HG02571 (cell line): ENCODE results near the gene KCNIP4.

ENCODE experiments used
- ATAC-seq: cut with Tn5 transposase; IDR thresholded peaks from one replicate; pipeline ENCODE4 v1.9.1; 2021; ENCODE audit warnings: mild to moderate bottlenecking, moderate library complexity; ENCODE audit not compliant: unreplicated experiment

The KCNIP4 gene

DNA sequence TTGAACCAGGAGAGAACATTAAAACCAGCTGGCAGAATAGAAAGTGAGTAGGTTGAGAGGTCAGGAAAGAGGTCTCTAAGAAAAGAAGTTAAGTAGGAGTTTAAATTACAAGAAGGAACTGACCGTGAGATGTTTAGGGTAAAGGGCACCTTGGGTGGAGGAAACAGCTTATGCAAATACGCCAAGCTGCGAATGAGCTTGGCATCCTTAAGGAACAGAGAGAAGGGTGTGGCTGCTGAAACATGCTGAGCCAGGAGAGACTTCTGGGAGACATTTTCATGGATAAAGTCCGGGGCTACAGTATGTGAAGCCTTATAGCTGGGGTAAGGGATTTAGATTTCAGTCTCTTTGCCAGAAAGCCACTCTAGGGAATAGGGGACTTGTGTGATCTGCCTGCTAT, 249.1 kb downstream of the KCNIP4 start:
- no peak for ATAC-seq

DNA sequence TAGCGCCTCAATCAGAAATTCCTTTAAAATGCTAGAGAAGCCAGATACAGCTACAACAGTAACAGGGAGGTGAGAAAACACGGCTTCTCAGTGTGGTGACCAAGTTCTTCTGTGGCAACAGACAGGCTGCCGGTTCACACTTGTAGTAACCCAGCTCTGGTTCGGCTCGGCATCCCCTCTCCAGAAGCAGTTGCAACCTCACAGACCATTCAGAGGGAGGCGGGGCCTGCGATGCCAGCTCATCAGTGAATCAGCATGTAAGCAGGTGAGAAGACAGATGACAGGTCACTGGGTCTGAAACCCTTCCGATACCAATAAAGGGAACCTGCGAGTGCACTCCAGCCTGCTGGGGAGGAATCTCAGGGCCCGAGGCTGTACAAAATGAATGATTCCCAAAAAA, 251.0 kb downstream of the KCNIP4 start:
- ATAC-seq, result no peak

GRCh38 chr4:21695141-21695540, 253.4 kb downstream of the KCNIP4 start:
- ATAC-seq, result no peak

DNA sequence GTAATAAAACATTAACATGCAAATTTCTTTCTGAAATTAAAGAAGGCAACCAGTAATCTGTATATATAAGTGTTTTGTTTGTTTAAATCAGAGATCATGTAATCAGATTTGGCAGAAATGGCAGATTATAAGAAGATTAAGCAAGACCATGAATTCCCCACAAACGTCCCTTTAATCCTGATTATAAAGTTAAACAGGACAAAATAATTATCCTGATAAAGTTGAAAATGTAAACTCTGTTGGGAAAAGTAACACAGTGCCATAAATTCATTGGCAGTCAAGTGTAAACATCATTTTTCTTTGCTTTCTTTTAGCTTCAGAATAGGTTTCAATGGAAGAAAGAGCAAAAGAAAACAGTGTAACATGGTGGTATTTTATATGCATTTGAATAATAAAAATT, 256.3 kb downstream of the KCNIP4 start:
- ATAC-seq, result no peak

DNA sequence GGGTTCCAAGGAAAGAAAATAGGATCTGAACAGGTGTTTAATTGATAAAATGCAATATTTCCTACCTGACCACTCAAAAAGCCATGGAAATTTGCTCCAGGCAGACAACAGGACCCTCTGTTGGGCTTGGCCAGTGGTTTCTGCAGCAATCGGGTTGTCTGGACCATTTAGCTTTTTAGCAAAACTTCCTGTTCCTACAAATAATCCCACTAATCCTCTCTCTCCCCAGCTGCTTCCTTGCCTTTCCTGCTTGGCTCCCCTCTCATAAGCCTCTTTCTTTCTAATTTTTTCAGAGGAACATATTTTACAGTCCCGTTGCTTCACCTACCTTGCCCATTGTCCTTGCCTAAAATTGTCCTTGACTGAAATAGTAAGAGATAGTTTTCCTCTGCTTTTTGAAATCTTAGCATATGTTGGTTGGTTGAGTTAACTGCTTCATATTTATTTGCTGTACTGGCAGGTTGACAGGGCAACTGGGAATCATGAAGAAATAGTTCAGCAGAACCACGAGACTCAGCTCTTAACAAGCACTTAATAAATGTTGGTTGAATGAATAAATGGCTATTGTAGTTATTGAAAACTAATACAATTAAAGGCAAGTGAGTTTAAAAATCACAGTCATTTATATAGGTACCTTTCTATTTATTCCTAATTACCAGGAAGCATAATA, 259.8 kb downstream of the KCNIP4 start:
- no peak for ATAC-seq

DNA sequence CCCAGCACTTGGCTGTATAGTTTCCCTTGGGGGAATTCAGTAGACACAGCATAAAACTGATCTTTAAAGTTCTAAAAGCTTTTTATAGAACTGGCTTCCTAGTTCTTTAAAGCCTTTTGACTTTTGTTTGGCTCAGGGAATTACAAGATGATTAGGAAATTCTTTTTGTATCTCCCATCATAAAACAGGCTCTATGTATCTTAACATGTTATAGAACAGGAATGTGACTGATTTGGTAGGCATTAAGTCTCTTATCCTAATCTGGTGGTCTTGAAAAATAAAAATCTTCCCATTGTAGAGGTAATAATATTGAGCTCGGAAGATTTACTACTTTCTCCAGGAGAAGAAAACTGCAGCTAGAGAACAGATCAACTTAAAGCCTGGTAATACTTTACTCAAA, 262.7 kb downstream of the KCNIP4 start:
- no peak for ATAC-seq

DNA sequence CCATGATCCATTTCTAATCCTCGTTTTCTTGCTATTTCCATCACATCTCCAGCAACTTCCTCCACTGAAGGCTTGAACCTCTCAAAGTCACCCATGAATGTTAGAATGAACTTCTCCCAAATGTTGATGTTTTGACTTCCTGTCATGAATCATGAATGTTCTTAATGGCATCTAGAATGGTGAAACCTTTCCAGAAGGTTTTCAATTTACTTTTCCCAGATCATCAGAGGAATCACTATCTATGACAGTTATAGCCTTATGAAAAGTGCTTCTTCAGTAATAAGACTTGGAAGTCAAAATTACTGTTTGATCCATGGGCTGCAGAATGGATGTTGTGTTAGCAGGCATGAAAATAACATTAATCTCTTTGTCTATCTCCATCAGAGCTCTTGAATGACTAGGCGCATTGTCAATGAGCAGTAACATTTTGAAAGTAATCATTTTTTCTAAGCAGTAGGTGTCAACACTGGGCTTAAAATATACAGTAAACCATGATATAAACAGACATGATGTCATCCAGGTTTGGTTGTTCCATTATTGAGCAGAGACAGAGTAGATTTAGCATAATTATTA, 268.2 kb downstream of the KCNIP4 start:
- no peak for ATAC-seq

DNA sequence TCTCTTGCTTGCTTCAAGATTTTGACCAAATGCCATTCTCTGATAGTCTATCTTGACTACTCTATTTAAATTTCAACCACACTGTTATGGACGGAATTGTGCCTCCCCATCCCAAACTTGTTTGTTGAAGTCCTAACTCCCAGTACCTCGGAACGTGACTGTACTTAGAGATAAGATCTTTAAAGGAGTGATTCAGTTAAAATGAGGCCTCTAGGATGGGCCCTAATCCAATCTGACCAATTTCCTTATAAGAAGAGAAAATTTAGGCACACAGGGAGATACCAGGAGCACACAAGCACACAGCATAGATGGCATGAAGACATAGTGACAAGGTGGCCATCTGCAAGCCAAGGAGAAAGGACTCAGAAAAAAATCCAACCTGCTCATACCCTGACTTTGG, 269.9 kb downstream of the KCNIP4 start:
- ATAC-seq, result no peak

DNA sequence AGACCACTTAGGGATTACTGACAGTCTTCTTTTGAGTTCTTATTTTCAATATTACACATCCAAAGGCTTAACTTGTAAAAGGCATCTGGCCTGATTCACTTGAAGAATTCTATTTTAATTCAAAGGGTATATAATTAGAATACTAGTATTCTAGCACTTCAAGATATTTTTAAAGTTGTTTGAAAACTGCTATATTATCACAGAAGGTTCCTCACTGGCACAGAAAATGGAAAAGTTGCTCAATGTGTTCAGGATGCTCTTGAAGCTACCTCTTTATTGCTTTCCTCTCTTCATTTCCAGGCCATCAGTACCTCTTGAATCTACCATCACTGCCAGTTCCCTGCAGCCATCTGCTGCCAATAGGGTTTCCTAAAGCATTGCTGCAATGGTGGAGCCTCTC, 271.4 kb downstream of the KCNIP4 start:
- ATAC-seq, result no peak

DNA sequence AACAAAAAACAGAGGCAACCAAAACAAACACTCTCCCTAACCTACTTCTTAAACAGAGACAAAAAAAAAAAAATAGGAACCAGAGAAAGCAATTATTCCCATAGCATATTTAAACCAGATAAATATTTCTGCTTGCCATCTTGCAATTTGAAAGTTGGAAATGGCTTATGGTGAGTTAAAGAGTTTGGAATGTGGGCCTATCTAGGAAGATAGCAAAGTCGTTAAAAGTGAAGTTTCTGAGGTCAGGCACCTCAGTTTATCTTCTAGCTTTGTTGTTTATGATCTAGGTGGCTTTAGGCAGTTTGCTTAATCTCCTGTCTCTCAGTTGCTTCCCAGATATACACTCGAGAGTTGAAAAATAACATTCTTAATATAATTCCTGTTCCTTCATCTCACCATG, 284.2 kb downstream of the KCNIP4 start:
- no peak for ATAC-seq

- no peak for ATAC-seq
Observed at GRCh38 chr4:21656832-21657231, 291.7 kb downstream of the KCNIP4 start.

GRCh38 chr4:21655031-21655430, 293.5 kb downstream of the KCNIP4 start:
- no peak for ATAC-seq

DNA sequence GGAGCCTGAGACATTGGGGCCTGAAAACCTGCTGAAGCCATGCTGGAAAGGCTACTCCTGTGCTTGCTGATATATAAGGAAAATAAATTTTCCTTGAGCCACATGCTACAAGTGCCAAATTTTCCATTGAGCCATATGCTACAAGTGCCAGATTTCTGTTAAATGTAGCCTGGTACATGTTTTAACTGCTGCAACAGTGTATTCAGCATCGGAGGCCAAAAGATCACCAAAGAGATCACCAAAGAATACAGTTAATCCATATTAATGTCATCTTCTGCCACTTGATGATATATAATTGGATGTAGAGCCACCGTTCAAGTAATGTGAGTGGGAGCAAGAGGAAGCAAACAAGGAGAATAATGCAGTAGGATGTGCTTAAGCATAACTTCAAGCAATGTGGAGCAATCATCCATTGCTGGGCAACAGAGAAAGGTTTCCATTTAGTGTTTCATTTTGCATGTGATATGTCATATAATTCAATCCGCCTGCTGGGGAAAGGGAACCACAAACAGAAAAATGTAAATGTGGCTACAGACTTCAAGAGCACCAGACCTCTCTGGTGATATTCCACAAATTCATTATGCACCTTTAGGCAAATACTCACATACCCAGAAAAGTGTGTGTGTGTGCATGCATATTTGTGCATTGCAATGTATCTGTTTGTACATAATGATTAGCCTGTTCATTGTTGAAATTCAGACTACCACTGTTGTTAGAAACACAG, 295.9 kb downstream of the KCNIP4 start:
- no peak for ATAC-seq

DNA sequence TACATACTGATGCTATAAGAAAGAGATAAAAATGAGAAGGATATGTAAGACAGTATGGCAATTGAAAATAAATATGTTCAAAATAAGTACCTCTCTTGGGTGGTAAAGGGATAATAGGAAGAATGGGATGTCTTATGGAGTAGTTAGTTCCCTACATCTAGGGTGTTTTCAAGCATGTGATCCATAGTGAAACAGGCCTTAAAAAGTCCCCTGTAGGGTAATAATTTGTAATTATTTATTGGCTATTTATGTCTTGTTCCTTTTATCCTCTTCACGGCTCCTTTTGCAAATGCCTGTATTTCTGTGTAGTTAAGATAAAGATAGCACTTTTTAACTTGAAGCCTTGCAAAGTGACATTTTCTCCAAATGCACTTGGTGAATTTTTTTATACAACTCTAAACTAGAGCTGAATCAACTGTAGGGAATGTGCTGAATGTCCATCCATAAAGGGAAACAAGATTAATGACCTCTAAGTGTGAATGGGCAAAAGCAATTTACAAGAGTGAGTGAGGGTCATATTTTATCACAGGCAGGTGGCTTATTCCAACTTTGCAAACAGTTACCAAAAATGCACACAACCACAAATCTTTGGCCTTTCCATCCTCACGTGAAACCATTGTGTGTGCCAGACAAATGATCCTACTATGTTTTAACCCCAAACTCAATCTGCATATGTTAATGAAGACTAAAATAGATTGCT, 299.0 kb downstream of the KCNIP4 start:
- ATAC-seq, result no peak

- no peak for ATAC-seq
Observed at GRCh38 chr4:21645776-21646175, 302.8 kb downstream of the KCNIP4 start.

GRCh38 chr4:21641696-21642095, 306.9 kb downstream of the KCNIP4 start:
- no peak for ATAC-seq

- ATAC-seq, result no peak
Observed at GRCh38 chr4:21638171-21638725, 310.3 kb downstream of the KCNIP4 start.

- no peak for ATAC-seq
Observed at GRCh38 chr4:21628916-21629610, 319.5 kb downstream of the KCNIP4 start.

DNA sequence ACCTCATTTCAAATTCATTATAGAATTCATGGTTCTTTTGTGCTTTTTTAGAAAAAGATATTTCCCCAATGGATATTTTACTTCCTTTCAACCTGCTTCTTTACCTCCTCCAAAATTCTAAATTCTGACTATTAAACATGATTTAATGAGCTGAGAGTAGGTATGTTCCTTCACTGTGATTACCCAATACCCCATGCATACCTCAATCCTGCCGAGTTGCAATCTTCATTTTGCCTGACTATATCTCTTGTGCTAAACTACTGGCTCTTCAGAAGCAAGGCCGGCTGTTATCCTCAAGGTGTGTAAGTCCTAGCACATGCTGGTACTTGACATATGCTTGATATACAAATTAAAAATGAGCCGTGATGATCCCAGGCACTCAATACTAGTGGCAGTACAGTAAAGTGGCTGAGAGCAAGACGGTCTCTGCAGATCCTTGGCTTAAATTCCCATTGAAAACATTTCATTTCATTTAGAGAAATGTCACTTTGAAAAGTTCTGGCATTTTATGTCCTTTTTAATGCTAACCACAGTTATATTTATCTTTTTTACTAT, 320.4 kb downstream of the KCNIP4 start:
- ATAC-seq, result no peak

- ATAC-seq, result no peak
Observed at GRCh38 chr4:21625447-21625846, 323.1 kb downstream of the KCNIP4 start.

DNA sequence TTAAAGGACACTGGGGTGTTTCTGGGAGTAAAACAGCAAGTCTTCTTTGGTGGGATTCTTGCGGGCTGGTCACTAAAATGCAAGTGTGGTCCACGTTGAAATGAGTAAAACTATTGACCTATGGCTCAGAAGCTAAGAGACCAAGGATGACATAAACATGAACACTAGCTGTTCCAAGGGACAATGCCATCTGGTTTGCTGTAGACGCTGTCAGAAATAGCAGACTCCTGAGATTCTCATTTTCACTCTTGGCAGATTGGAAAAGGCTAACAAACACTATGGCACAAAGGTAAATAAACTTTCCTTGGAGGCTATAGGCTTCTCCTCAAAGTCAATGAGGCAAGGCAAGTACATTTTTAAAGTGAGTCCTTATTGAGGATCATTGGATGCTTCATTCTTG, 343.6 kb downstream of the KCNIP4 start:
- no peak for ATAC-seq
